Measurements from ENCODE around the gene IL4. TPM values are rescaled to one million over a fixed set of nuclear protein-coding genes. Genes with fewer than 3 reads are reported as not detected.

IL4 gene
- total and polyA plus RNA-seq, 2 donors (not counting 3 experiments of a cell fraction or from before 2014, with no cell fraction given), result not detected

DNA sequence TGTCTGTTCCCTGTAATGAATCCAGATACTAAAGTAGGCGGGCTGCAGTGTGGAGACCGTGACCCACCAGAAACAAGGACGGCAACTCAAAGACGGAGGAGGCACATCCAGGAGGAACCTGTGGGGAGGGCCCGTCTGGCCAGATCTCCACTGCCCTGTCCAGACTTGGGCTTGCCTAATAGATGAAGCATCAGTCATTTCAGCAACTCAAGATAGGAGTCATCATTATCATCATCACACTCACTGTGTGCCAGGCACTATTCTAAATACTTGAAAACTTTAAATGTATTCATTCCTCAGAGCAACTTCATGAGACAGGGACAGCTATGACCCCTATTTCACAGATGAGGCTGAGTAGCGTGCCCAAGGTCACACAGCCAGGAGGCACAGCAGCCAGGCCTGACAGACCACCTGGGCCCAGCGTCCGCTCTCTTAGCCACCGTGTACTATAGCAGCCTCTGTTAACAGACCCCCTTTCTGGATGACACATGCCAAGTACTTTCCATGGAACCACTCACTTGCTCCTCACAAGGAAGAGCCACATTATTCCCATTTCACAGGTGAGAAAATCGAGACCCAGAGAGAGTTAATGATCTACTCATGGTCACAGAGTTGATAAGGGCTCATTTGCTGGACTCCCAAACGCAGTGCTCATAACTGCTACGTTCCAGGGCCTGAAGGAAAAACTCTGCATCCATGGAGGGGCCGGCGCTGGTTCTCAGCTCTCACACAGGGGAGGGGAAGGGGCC lies 4.9 kb upstream of the IL4 start:
- Histone ChIP-seq H3K9me1 (replicated peaks; ENCODE audit: control insufficient read depth, extremely low read depth, insufficient read depth, low read length) (no peaks in the 10 kb centered on the region), H3K79me2 (ENCODE audit: control insufficient read depth, insufficient read depth, low read length) (no peaks in the 10 kb centered on the region), H4K20me1 (replicated peaks; ENCODE audit: control insufficient read depth, extremely low read depth, insufficient read depth, low read length) (no peaks in the 10 kb centered on the region), H3K4me2 (ENCODE audit: insufficient read depth, low read length) (no peak overlapping the region), H3K27me3 (ENCODE audit: control insufficient read depth in 2 of 2, insufficient read depth in 2 of 2, low read length in 2 of 2) (peaks cover 0 to 2% of the 10 kb centered on the region in 2 experiments), H3K4me3 (replicated peaks in 1 of 3; ENCODE audit: insufficient read depth in 1 of 3, low read depth in 1 of 3, low read length in 3 of 3) (no peak overlapping the region), H3K27ac (ENCODE audit: insufficient read depth, low read depth, low read length) (no peak overlapping the region), H3K4me1 (ENCODE audit: control insufficient read depth, extremely low read depth, insufficient read depth, low read length) (no peaks in the 10 kb centered on the region), H3K9ac (replicated peaks; ENCODE audit: extremely low read depth, insufficient read depth, low read length) (no peak overlapping the region), H2AFZ (ENCODE audit: low read depth, low read length) (no peak overlapping the region), H3K9me3 (replicated peaks; ENCODE audit: control insufficient read depth, insufficient read depth, low read length) (no peaks in the 10 kb centered on the region), H3K36me3 (ENCODE audit: control insufficient read depth in 2 of 2, extremely low read depth in 1 of 2, insufficient read depth in 2 of 2, low read length in 2 of 2) (no peaks in the 10 kb centered on the region)
- ChIA-PET POLR2A (no interaction called here), CTCF (no interaction called here)
- BruUV-seq (replicated peaks), result no TSS peak
- FAIRE-seq (no peak), DNase-seq (ENCODE audit: low read depth, low spot score) (no peak)
- intact Hi-C loops (cut with micrococcal nuclease) (no loop called here), dilution Hi-C loops (cut with MboI; ENCODE audit: extremely low pct_ligation_motif_present, low sequenced_read_pairs) (no loop called here)
- TF ChIP-seq MYC (IDR thresholded peaks at IDR 0.05; ENCODE audit: low read depth, low read length) (no peak), POLR2AphosphoS5 (IDR thresholded peaks at IDR 0.05; ENCODE audit: insufficient read depth, low read depth, low read length) (no peak), FOS (IDR thresholded peaks at IDR 0.05; ENCODE audit: borderline replicate concordance, insufficient read depth, low read length) (no peak), JUN (IDR thresholded peaks at IDR 0.05; ENCODE audit: borderline replicate concordance, insufficient read depth, insufficient read length, low read depth) (no peak), POLR2A (IDR thresholded peaks at IDR 0.05; ENCODE audit: low read depth, low read length) (no peak), GATA2 (IDR thresholded peaks at IDR 0.05; ENCODE audit: insufficient read depth, insufficient read length, low read depth, low read length) (no peak), EZH2 (IDR thresholded peaks at IDR 0.05; ENCODE audit: borderline replicate concordance, low read depth, low read length, severe bottlenecking) (no peak)
- TF ChIP-seq, protein P1, sequence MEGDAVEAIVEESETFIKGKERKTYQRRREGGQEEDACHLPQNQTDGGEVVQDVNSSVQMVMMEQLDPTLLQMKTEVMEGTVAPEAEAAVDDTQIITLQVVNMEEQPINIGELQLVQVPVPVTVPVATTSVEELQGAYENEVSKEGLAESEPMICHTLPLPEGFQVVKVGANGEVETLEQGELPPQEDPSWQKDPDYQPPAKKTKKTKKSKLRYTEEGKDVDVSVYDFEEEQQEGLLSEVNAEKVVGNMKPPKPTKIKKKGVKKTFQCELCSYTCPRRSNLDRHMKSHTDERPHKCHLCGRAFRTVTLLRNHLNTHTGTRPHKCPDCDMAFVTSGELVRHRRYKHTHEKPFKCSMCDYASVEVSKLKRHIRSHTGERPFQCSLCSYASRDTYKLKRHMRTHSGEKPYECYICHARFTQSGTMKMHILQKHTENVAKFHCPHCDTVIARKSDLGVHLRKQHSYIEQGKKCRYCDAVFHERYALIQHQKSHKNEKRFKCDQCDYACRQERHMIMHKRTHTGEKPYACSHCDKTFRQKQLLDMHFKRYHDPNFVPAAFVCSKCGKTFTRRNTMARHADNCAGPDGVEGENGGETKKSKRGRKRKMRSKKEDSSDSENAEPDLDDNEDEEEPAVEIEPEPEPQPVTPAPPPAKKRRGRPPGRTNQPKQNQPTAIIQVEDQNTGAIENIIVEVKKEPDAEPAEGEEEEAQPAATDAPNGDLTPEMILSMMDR (IDR thresholded peaks at IDR 0.05; ENCODE audit: extremely low read depth in 1 of 2, insufficient read depth in 1 of 2, low read depth in 1 of 2, low read length in 2 of 2), result no peak
- TF ChIP-seq, protein P2, sequence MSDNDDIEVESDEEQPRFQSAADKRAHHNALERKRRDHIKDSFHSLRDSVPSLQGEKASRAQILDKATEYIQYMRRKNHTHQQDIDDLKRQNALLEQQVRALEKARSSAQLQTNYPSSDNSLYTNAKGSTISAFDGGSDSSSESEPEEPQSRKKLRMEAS (IDR thresholded peaks at IDR 0.05; ENCODE audit: insufficient read depth, insufficient read length), result no peak
